ENCODE measurements around the gene NR3C2. TPM values are rescaled to one million over a fixed set of nuclear protein-coding genes. Genes with fewer than 3 reads are reported as not detected.

The NR3C2 gene
- total and polyA plus RNA-seq, 2 experiments from 2014 or later: 1.2 to 3.0 TPM

- Histone ChIP-seq H3K36me3 (ENCODE audit: insufficient read depth) (no peaks in the 10 kb centered on the region), H3F3A (replicated peaks; ENCODE audit: low read depth) (no peaks in the 10 kb centered on the region), H3K27me3 (ENCODE audit: insufficient read depth) (peaks cover 47% of the 10 kb centered on the region), H3K9me2 (ENCODE audit: insufficient read depth) (no peaks in the 10 kb centered on the region), H3K79me2 (replicated peaks; ENCODE audit: insufficient read depth) (0 out of 2 replicates have a peak, but pooled peaks cover 3% of the 10 kb centered on the region), H3K27ac (ENCODE audit: low read depth) (no peak overlapping the region), H4K20me1 (replicated peaks; ENCODE audit: insufficient read depth) (no peaks in the 10 kb centered on the region), H3K4me1 (ENCODE audit: insufficient read depth) (peaks cover 31% of the 10 kb centered on the region), H2AFZ (peak overlapping the region; percentile 64; the same call in 1 of the 2 replicates), H3K4me2 (peak overlapping the region; percentile 87), H3K4me3 (peak overlapping the region; percentile 67)
- TF ChIP-seq JUNB (IDR thresholded peaks at IDR 0.05; ENCODE audit: unreplicated experiment) (no peak), NANOG (IDR thresholded peaks at IDR 0.05; ENCODE audit: borderline replicate concordance) (no peak), ZNF331 (CRISPR knock-in tag; IDR thresholded peaks at IDR 0.05; ENCODE audit: low read depth) (no peak), ZNF462 (CRISPR knock-in tag; IDR thresholded peaks at IDR 0.05) (no peak), EZH2phosphoT487 (IDR thresholded peaks at IDR 0.05; ENCODE audit: unreplicated experiment) (no peak), ZNF114 (CRISPR knock-in tag; IDR thresholded peaks at IDR 0.05) (no peak), REST (IDR thresholded peaks at IDR 0.05; ENCODE audit: unreplicated experiment) (no peak), EZH2 (IDR thresholded peaks at IDR 0.05; ENCODE audit: low read depth, unreplicated experiment) (no peak)
- H3K27ac Mint-ChIP-seq: no peak overlapping the region
- DNase-seq (ENCODE audit: low spot score) (peak; percentile 36), ATAC-seq (no peak)
- H3K4me1 Mint-ChIP-seq: peaks cover 24% of the 10 kb centered on the region
- no peaks in the 10 kb centered on the region for H3K9me3 Mint-ChIP-seq
- peaks cover 42% of the 10 kb centered on the region for H3K27me3 Mint-ChIP-seq (ENCODE audit: insufficient read depth, low read depth, poor library complexity)
- no peaks in the 10 kb centered on the region for H3K36me3 Mint-ChIP-seq (ENCODE audit: low read depth)
- peak overlapping the region; percentile 96 for H3K4me3 Mint-ChIP-seq
Observed at GRCh38 chr4:148441624-148441985, 609 bp downstream of the NR3C2 start.
